ENCODE data around the gene IFNG-AS1.
A peak's percentile ranks its signal among the peaks of the same experiment; 100 is the strongest.

IFNG-AS1 gene

DNA sequence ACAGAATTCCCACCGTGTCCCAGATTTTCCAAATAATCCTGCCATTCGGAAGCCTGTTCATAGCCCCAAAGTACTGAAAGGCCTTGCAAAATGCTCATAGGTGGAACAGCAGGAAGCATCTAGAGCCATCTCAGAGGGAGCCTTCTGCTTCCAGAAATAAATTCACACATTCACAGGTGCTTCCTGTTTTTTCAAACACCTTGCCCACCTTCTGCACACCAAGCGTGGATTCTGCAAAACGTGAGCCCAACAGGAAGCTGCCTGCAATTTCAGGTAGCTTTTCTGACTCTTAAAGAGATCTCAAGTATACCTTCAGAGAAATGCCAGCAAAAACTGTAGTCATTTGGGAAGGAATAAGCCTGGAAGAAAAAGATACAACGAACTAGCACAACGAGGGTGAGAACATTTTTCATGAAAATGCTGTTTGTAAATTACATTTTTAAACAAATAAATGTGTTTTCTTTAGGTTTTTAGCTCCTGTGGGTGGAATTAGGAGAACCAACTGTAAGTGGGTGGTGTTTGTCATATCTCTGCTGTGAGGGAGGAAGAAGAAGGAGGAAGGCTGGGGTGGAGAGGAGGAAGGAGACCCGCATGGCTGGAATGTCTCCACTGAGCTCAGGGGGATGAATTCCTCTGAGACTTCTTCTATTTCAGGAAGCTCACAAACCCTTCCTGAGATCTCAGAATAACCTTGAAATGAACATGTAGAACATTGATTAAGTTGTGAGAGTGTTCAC, at the start of gene IFNG-AS1:
Gene IFNG-AS1, plus strand, starts transcription at position 264 of the 737 bp plus-strand sequence.
- TF ChIP-seq, protein P1, sequence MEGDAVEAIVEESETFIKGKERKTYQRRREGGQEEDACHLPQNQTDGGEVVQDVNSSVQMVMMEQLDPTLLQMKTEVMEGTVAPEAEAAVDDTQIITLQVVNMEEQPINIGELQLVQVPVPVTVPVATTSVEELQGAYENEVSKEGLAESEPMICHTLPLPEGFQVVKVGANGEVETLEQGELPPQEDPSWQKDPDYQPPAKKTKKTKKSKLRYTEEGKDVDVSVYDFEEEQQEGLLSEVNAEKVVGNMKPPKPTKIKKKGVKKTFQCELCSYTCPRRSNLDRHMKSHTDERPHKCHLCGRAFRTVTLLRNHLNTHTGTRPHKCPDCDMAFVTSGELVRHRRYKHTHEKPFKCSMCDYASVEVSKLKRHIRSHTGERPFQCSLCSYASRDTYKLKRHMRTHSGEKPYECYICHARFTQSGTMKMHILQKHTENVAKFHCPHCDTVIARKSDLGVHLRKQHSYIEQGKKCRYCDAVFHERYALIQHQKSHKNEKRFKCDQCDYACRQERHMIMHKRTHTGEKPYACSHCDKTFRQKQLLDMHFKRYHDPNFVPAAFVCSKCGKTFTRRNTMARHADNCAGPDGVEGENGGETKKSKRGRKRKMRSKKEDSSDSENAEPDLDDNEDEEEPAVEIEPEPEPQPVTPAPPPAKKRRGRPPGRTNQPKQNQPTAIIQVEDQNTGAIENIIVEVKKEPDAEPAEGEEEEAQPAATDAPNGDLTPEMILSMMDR (IDR thresholded peaks at IDR 0.05; ENCODE audit: low read length, missing control alignments): no peak
- H3K4me3 ChIP-seq (replicated peaks; ENCODE audit: low read depth, low read length): no peak within 1 kb of the TSS
- DNase-seq (ENCODE audit: low read depth): no peak

DNA sequence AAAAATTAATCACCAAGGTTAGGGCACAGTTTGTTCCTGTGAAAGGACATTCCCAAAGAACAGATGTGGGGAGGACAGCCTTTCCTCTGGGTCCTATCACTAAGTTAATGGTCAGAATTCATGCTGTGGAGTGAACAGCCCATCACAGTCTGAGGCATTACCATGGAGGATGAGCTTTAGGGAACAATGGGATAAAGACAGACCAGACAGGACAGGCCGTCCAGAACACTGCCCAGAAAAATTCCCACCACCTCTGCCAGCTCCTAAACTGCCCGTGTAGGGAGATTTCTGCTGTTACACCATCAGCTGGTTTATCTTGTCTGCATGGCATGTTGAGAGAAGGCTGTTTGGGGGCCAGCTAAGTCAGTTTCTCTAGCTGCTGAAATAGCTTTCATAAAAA, 49.6 kb upstream of the IFNG-AS1 start:
- TF ChIP-seq, protein P1 (IDR thresholded peaks at IDR 0.05; ENCODE audit: low read length, missing control alignments): no peak

GRCh38 chr12:67940780-67941243, 48.4 kb upstream of the IFNG-AS1 start:
- DNase-seq (ENCODE audit: low read depth): peak; percentile 41
- TF ChIP-seq, protein P1 (IDR thresholded peaks at IDR 0.05; ENCODE audit: low read length, missing control alignments): no peak

More for the DNA sequence above, 49.6 kb upstream of the IFNG-AS1 start:
- H3K4me3 ChIP-seq (replicated peaks; ENCODE audit: low read depth, low read length): no peak overlapping the region
- DNase-seq (ENCODE audit: low read depth): no peak

DNA sequence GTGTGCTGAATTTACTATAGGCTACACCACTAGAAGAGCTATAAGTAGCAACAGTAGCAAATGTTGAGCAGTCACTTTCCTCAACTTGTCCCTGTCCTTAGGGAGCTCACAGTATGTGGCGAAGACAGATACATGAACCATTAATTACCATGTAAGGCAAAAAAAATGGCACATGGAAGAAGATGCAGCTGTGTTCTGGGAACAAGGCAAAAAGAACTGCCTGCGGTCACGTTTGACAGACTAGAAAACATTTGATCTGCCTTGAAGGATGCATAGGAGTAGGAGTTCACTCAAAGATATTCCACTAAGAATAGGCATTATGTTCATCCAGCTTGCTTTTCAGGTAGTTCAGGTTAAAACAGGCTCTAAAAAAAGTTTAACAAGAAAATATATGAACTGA, 46.5 kb upstream of the IFNG-AS1 start:
- no peak overlapping the region for H3K4me3 ChIP-seq (replicated peaks; ENCODE audit: low read depth, low read length)
- DNase-seq (ENCODE audit: low read depth): no peak
- TF ChIP-seq, protein P1 (IDR thresholded peaks at IDR 0.05; ENCODE audit: low read length, missing control alignments): no peak

More at GRCh38 chr12:67940780-67941243, 48.4 kb upstream of the IFNG-AS1 start:
- no peak overlapping the region for H3K4me3 ChIP-seq (replicated peaks; ENCODE audit: low read depth, low read length)

DNA sequence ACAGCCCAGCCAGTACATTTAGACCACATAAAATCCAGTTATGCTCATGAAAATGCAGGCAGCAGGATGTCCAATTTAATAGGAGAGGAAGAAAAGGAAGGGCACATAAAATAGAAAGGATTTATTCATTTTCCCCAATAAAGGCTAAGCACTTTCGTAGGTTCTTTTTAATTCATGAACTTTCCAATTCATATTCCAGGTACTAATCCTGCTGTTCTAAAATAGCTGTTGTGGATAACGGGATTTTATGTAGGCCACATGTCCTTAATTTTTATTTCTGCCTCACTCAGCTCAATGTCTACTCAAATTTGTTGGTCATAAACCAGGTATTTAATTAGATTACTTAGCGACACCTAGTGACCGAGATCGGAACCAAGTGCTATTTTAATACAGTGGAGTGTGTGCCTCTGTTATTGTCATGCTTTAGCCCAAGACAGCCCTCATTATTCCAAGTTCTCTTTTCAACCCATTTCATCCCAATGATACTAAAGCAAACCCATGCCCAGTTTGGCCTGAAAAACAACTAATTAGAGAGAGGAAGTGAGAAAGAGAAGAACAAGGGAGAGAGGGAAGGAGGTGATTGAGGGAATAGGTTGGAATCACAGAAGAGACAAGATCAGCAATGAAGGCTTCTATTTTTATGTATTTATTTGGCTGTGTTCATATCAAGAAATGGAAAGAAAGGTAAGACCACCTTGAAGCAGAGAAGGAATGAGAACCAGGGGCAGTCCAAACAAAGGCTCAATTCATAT, 45.9 kb upstream of the IFNG-AS1 start:
- DNase-seq (ENCODE audit: low read depth): peak; percentile 85
- H3K4me3 ChIP-seq (replicated peaks; ENCODE audit: low read depth, low read length): no peak overlapping the region
- TF ChIP-seq, protein P1 (IDR thresholded peaks at IDR 0.05; ENCODE audit: low read length, missing control alignments): peak; percentile 69

DNA sequence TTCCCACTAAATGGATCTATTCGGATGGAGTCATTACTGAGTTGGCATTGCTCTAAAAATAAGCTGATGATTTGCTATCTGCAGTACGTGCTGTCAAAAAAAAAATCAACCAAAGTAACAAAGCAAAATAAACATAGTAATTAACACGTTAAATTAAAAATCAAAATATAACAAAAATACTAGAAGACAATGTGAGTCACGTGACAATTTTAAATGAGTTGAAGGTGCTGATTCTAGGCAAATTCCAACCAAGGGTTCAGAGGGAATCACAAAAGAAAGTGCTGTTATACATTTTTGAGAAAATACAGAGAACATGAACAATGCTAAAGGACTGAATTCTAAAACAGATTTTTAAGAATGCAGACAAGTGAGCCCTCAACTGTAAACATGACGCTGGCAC, 45.2 kb upstream of the IFNG-AS1 start:
- no peak overlapping the region for H3K4me3 ChIP-seq (replicated peaks; ENCODE audit: low read depth, low read length)
- DNase-seq (ENCODE audit: low read depth): no peak
- TF ChIP-seq, protein P1 (IDR thresholded peaks at IDR 0.05; ENCODE audit: low read length, missing control alignments): no peak

All from fibroblast of pulmonary artery (primary cell).